Fibroblast of lung (primary cell): ENCODE measurements around the gene TLCD2.

Experiments used
- EZH2 ChIP-seq: IDR thresholded peaks from 2 replicates; pipeline ENCODE4 v1.5.1; 2012; ENCODE audit warnings: low read length, control low read depth, mild to moderate bottlenecking; ENCODE audit errors: missing control alignments
- TF ChIP-seq, protein P1 (sequence below), 2 donors: IDR thresholded peaks in 1 of 2; conservative IDR thresholded peaks in 1 of 2; 1 replicate in 1 of 2; 2 replicates in 1 of 2; pipeline ENCODE4 v1.5.1; 2011 to 2012; ENCODE audit warnings: low read length in 2 of 2, control low read depth in 1 of 2, inconsistent platforms in 1 of 2, low read depth in 1 of 2, mild to moderate bottlenecking in 1 of 2

DNA sequence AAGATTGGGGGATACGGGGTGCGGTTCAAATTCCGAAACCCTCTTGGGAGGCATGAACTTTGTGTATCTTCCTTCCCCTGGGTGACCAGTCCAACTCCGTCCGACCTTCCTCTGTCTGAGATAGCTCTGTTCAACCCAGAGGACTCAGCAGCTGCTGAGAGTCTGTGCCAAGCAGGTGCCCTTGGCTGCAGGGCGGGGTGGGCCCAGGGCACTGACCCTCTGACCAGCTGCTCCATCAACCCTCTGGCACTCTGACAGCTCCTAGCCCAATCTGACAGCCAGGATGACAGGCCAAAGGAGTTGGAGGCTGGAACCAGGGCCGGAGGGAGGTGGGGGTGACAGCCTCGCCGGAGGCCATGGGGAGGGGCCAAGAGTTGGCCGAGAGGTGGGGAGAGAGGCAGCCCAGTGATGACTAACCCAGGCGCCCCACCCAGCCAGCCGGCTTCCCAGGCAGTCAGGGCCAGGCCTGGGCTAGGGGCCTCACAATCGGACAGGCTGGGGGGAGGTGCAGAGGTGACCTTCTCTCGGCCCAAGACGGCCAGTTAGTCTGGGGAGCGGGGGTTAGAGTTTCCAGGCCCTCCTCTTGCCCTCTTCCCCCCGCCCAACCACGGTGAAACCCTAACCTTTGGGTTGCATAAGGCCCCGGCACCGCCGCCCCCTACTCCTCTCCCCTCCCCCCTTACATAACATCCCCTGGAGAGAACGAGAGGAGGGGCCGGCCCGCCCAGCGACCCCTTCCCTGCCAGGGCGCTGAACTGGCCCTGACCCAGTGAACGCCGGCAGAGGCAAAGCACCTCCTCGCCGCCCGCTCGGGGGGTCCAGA is 5.0 kb upstream of the TLCD2 start:
- TF ChIP-seq, protein P1, sequence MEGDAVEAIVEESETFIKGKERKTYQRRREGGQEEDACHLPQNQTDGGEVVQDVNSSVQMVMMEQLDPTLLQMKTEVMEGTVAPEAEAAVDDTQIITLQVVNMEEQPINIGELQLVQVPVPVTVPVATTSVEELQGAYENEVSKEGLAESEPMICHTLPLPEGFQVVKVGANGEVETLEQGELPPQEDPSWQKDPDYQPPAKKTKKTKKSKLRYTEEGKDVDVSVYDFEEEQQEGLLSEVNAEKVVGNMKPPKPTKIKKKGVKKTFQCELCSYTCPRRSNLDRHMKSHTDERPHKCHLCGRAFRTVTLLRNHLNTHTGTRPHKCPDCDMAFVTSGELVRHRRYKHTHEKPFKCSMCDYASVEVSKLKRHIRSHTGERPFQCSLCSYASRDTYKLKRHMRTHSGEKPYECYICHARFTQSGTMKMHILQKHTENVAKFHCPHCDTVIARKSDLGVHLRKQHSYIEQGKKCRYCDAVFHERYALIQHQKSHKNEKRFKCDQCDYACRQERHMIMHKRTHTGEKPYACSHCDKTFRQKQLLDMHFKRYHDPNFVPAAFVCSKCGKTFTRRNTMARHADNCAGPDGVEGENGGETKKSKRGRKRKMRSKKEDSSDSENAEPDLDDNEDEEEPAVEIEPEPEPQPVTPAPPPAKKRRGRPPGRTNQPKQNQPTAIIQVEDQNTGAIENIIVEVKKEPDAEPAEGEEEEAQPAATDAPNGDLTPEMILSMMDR (conservative IDR thresholded peaks at IDR 0.05 in 1 of 2, IDR thresholded peaks at IDR 0.05 in 1 of 2; ENCODE audit: low read depth in 1 of 2, low read length in 2 of 2) = no peak
- no peak for TF ChIP-seq EZH2
